ENCODE data around the gene RDH11. TPM values are rescaled to one million over a fixed set of nuclear protein-coding genes. Genes with fewer than 3 reads are reported as not detected.

RDH11 gene
- total and polyA plus RNA-seq, 2 donors (not counting 3 experiments of a cell fraction or from before 2014, with no cell fraction given), result 79.8 to 93.2 TPM

DNA sequence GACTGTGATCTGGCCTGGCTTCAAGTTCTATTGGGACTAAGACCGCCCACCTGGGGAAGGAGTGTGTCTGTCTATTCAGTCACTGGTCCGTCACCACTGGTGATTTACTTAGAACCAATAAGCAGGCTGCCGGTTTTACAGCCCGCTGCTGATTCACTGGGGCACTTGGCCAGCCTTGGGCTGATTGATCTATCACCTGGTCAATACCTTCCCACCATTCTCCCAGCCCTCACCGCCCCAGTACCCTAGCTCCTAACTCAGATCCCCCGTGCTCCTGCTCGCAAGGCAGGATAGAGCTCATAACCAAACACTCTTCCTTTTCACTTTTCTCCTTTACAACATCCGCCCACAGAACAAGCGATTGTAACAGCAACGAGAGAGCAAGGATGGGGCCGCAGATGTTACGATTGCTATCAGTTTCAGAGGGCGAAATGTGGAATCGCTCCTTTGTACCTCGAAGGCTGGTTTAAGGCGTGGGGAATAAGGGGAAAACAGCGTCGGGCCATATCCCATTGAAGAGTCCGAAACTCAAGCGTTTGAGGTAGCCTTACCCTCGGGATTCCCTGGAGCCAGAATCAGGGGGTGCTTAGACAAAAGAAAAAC lies 672 bp downstream of the RDH11 start:
- no peaks in the 10 kb centered on the region for H3K9me3 ChIP-seq (replicated peaks; ENCODE audit: control insufficient read depth, insufficient read depth, low read length)
- peak overlapping the region; percentile 79 for H3K9ac ChIP-seq (replicated peaks; ENCODE audit: extremely low read depth, insufficient read depth, low read length)
- ChIA-PET CTCF (interaction anchor here (0.9 to 5.8 kb wide), 14 partner anchors 8 to 1335 kb away, joined by 3 to 61 read pairs (median 6); partner anchors contain the start of genes ATP6V1D and EIF2S1), POLR2A (interaction anchor here (1.0 to 1.1 kb wide), 2 partner anchors 28 to 335 kb away, joined by 3 to 4 read pairs; partner anchors contain the start of gene ATP6V1D)
- DNase-seq (ENCODE audit: low read depth, low spot score) (peak; percentile 90), FAIRE-seq (peak; percentile 94)
- no peaks in the 10 kb centered on the region for H3K9me1 ChIP-seq (replicated peaks; ENCODE audit: control insufficient read depth, extremely low read depth, insufficient read depth, low read length)
- peak overlapping the region; percentile 56 for H3K4me2 ChIP-seq (ENCODE audit: insufficient read depth, low read length)
- intact Hi-C loops (cut with micrococcal nuclease) (loop anchor here (1.0 kb wide), 5 partner anchors 21 to 336 kb away; partner anchors contain the start of genes ARG2, ATP6V1D and VTI1B), dilution Hi-C loops (cut with MboI; ENCODE audit: extremely low pct_ligation_motif_present, low sequenced_read_pairs) (no loop called here)
- H4K20me1 ChIP-seq (replicated peaks; ENCODE audit: control insufficient read depth, extremely low read depth, insufficient read depth, low read length), result no peaks in the 10 kb centered on the region
- peaks cover 17 to 21% of the 10 kb centered on the region in 2 experiments for H3K36me3 ChIP-seq (ENCODE audit: control insufficient read depth in 2 of 2, extremely low read depth in 1 of 2, insufficient read depth in 2 of 2, low read length in 2 of 2)
- H3K27ac ChIP-seq (ENCODE audit: insufficient read depth, low read depth, low read length), result peak overlapping the region; percentile 61
- H2AFZ ChIP-seq (ENCODE audit: low read depth, low read length), result peak overlapping the region; percentile 29
- peaks cover 10% of the 10 kb centered on the region for H3K4me1 ChIP-seq (ENCODE audit: control insufficient read depth, extremely low read depth, insufficient read depth, low read length)
- peak overlapping the region; percentile 77 to 87 (median 78) for H3K4me3 ChIP-seq (replicated peaks in 1 of 3; ENCODE audit: insufficient read depth in 1 of 3, low read depth in 1 of 3, low read length in 3 of 3)
- TF ChIP-seq GATA2 (IDR thresholded peaks at IDR 0.05; ENCODE audit: insufficient read depth, insufficient read length, low read depth, low read length), result no peak
- no peak for TF ChIP-seq JUN (IDR thresholded peaks at IDR 0.05; ENCODE audit: borderline replicate concordance, insufficient read depth, insufficient read length, low read depth)
- TF ChIP-seq, protein P1, sequence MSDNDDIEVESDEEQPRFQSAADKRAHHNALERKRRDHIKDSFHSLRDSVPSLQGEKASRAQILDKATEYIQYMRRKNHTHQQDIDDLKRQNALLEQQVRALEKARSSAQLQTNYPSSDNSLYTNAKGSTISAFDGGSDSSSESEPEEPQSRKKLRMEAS (IDR thresholded peaks at IDR 0.05; ENCODE audit: insufficient read depth, insufficient read length), result no peak
- TF ChIP-seq EZH2 (IDR thresholded peaks at IDR 0.05; ENCODE audit: borderline replicate concordance, low read depth, low read length, severe bottlenecking), result no peak
- TF ChIP-seq POLR2AphosphoS5 (IDR thresholded peaks at IDR 0.05; ENCODE audit: insufficient read depth, low read depth, low read length), result no peak
- TF ChIP-seq, protein P2, sequence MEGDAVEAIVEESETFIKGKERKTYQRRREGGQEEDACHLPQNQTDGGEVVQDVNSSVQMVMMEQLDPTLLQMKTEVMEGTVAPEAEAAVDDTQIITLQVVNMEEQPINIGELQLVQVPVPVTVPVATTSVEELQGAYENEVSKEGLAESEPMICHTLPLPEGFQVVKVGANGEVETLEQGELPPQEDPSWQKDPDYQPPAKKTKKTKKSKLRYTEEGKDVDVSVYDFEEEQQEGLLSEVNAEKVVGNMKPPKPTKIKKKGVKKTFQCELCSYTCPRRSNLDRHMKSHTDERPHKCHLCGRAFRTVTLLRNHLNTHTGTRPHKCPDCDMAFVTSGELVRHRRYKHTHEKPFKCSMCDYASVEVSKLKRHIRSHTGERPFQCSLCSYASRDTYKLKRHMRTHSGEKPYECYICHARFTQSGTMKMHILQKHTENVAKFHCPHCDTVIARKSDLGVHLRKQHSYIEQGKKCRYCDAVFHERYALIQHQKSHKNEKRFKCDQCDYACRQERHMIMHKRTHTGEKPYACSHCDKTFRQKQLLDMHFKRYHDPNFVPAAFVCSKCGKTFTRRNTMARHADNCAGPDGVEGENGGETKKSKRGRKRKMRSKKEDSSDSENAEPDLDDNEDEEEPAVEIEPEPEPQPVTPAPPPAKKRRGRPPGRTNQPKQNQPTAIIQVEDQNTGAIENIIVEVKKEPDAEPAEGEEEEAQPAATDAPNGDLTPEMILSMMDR (IDR thresholded peaks at IDR 0.05; ENCODE audit: extremely low read depth in 1 of 2, insufficient read depth in 1 of 2, low read depth in 1 of 2, low read length in 2 of 2), result no peak
- no peak for TF ChIP-seq FOS (IDR thresholded peaks at IDR 0.05; ENCODE audit: borderline replicate concordance, insufficient read depth, low read length)
- TF ChIP-seq POLR2A (IDR thresholded peaks at IDR 0.05; ENCODE audit: low read depth, low read length), result no peak
- TF ChIP-seq MYC (IDR thresholded peaks at IDR 0.05; ENCODE audit: low read depth, low read length), result no peak
- H3K27me3 ChIP-seq (ENCODE audit: control insufficient read depth in 2 of 2, insufficient read depth in 2 of 2, low read length in 2 of 2), result no peaks in the 10 kb centered on the region
- BruUV-seq (replicated peaks), result TSS peak; percentile 100
- H3K79me2 ChIP-seq (ENCODE audit: control insufficient read depth, insufficient read depth, low read length), result peaks cover 39% of the 10 kb centered on the region

Measured in endothelial cell of umbilical vein (primary cell).